T-helper 1 cell (primary cell): ENCODE results near the gene PRKCD.

Experiments used
- DNase-seq, 5 donors: peaks; one replicate each; pipeline ENCODE4 v3.0.0-alpha.2; 2012 to 2020
- total RNA-seq, 4 donors: gene quantifications; one replicate each; lab custom pipeline; 2026; lab: John Stamatoyannopoulos, UW

PRKCD gene
- 18.7 to 25.3 (median 23.7) reads per million in 4 donors for total RNA-seq

DNA sequence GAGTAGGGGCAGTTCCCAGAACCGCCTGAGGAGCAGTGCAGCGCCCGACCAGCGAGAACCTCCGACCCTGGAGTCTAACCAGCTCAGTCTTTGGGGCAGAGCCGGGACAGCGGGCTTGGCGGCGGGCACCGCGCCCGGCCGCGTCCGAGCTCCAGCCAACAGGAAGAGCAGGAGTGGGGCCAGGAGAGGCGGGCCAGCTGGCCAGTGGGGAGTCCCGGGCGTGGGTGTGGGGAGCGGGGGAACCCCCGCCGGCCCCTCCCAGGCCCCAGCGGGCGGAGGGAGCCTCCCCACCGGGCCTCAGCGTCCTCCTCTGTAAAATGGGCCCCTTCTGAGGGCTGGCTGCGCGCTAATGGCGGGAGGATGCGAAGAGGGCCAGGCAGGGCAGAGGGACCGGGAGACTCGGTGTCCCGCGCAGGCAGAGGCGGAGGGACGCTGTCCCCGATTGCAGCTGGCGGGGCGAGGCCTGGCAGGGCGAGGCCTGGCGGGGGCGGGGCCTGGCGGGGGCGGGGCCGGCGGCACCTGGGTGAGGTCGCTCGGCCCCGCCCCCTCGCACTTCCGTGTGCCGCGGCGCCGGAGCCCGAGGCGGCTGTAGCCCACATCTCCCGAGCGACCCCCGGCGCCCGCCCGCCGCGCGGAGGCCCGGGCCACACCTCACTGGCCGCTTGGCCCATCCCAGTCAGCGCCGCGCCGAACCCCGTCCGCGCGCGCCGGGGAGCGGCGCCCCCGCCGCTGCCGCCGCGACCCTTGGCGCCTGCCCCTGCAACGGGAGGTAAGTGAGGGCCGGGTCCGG, at the start of gene PRKCD:
TSS of gene PRKCD (plus strand) at position 550 of the 790 bp plus-strand sequence. CDS start 17,214 bp downstream, outside the sequence.
- DNase-seq, result peak; percentile 71 to 85 (median 80)

DNA sequence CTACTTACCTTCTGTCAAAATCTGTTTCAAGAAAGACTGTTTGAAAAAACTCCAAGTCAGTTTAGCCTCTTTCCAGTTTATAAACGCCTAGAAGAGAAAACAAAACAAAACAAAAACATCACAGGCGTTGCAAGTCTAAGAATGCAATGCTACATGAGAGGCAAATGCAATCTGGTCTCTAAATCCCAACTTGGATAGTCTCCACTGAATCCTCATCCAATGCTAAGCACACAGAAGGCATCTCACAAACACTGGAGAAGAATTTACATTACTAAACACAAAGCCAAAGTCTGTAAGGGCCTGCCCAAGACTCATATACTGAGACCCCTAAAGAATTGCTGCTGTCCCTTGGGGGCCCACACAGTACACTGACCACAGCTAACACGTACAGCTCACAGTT, 49.2 kb upstream of the PRKCD start:
- no peak for DNase-seq

DNA sequence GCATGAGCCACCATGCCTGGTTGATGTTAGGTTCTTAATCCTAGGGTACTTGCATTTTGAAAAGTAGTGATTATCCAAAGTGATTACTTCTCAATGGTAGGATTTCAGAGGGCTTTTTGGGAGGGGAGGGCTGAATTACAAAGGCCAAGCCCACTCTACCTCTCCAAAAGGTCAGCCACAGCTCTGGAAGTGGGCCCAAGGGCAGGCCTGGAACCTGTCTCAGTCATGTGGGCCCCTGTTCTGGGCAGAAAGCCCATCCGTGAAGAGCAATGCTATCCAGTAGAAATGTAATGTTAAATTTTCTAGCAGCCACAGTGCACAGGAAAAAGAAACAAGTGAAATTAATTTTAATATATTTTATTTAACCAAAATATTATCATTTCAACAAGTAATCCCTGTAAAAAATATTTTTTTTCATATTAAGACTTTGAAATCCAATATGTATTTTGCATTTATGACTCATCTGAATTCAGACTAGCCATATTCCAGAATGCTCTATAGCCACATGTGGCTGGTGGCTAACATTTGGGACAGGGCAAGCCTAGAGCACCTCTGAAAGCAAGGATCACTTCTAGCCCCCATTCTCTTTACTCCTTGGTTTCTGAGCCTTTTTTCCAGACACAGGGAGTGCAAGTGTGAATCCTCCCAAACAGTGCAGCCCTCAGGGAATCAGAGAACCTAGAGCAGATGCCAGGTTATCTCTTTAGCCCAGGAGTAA, 47.6 kb upstream of the PRKCD start:
- DNase-seq, result no peak

DNA sequence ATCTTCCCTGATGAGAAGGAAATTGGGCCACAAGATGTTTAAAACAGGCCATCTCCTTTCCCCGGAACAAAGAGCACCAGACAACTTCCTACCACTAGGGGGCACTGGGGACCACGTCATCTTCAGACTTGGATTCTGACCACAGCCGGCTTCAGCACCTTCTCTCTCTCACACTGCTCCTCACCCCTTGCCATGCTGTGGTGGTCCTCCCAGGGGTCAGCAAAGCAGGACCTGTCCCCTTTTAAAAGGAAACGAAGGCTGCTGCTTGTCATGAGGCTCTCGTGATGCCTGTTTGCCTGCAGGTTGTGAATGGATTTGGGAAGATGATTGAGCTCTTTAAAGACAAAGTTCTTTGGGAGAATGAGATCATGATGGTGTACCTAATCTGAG, 47.0 kb upstream of the PRKCD start:
- DNase-seq, result peak; percentile 50 to 82 (median 71)

DNA sequence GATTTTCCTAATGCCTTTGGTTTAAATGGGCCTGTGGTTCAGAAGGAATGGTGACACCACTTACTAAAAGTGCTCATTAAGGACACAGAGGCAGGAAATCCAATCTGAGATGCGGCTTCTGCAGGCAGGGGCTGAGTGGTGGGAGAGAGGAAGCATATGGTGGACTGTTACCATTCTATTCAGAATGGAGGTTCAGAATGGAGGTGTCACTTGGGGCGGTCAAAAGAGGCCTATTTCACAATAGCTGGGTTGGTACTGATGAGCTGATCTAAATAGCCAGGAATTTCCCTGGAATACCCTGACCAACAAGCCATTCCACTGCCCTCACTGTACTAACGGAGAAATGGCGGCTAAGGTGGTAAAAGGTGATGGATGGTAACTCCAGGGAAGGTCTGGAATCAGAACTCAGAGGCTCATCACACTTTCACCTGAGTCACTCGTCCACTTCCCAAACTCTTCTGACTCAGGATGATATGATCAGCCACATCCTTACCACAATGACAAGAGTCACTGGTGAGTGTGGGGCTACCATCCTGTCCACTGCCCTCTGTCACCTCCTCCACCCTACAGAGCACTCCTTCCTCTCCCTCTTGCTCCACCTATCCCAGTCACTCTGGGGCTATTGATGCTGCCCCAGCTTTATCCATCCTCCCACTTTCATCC, 46.5 kb upstream of the PRKCD start:
- peak in 1 of 5 donors; percentile 26 for DNase-seq

DNA sequence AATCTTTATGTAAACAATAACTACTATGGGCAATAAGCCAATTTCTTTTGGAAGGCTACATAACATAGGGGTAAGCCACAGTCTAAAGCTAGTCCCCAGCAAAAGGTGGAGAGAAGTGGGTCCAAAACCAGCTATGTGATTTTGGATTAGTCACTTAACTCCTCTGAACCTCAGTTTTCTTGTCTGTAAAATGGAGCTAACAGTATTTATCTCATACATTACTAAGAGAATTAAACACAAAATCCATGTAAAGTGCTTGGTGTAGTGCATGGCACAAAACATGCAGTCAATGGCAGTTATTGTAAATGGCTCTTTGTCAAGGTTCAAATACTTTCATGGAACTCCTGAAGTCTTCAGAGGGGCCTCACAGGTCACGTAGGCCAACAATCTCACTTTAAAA, 44.1 kb upstream of the PRKCD start:
- no peak for DNase-seq

DNA sequence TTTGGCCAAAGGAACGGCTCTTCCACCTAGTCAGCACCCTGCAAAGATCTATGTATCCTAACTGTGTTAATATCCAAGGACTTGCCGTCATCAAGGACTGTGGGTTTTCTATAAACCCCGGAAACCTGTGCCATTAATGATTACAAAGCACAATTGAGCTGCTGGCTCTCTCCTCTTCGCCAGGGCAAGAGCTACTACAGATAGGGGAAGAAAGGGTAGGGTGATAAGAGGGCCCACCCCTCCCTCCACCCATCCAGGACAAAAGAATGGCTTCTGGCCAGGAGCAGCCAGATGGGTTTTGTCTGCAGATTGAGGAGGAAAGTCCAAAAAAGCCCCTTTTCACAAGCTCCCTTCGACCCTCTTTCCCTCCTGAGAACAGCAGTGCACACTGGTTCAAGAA, 40.7 kb upstream of the PRKCD start:
- DNase-seq, result no peak

DNA sequence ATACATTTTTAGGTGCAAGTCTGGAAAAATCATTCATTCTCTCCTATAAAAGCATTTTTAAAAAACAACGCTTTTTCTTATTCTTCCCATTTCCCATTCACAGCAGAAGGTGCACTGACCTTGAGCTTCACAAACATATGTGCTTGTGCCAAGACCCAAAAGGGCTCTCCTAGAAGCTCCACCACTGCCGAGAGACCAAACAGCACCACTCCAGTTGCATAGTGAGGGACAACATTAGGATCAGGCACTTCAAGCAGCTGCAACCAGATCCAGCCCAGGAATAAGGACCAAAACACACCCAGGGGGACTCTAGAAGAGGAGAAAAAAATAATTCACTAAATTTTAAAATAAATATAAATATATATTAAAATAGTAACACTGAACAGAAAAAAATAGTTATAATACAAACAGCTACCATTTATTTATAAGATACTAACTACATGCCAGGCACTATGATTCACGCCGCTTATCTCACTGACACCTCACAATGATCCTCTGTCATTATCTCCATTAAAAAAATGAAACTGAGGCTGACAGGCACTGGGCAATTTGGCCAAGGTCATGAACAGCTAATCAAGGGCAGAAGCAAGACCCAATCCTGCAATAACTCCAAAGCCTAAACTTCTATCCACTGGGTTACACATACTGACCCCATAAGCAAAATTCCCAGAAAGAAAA, 38.6 kb upstream of the PRKCD start:
- no peak for DNase-seq

DNA sequence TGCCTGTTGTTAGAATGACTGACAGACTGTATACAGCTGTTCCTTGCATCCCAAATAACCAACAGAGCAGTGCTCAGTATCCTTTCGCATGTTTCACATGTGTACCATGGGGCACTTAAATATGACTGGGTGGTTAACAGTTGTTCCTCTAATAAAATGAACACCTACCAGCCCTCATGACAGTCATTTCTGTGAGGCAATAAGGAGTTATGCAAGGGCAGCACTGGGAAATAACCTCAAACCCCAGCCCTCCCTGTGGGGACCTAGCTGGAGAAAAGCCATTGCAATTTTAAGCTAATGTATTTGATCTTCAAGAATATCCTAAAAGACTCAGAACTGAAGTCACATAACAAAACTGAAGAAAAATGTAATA, 38.1 kb upstream of the PRKCD start:
- no peak for DNase-seq

DNA sequence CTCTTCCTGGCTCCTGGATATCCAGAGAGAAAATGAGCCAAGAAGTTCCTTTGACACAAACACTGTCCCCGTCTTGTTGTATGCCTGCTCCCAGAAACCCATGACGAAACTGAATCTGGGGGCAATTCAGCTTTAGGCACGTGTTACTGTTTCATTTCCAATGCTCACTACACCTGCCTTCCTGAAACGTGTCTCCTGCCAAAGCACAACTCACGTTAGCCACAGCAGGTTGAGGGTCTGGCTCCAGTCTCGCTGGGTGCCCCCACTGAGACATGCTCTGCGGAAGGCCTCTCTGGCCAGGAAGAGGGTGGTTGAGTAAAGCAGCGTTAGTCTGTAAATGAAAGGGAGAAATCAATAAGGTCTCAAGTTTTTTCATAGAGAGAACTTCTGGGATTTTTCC, 37.5 kb upstream of the PRKCD start:
- no peak for DNase-seq

DNA sequence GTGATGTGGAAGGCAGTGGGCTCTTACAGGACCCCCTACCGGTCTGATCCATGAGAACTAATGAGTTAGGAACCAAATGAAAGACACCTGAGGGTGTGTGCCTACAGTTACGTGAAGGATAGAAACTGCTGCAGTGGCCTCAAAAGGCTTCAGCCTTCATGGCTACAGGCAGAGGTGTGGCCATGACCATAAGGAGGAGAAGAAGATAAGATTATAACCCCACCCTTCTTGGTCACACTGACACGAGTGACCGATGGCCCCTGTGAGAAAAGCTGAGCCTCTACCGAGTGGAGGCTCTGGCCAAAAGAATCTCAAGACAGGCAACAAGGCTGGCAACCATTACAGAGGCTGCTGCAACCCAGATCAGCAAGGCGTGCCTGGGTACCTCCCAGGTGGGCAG, 37.1 kb upstream of the PRKCD start:
- DNase-seq, result no peak

DNA sequence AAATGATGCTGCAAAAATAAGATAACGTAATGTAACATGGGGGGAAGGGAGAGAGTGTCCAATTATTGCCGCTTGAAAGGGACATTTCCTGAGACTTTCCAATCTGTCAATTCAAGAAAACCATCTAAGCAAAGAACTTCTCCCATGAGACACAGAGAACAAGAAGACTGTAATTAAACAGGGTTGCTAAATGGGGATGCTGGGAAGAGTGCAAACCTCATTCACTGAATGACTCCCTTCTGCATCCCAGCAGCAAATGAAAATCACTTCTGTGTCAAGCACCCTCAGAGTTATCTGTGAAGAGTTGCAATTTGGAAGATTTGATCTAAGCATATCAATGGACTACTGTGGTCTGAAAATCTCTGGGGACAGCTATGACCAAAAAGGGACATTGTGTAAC, 34.4 kb upstream of the PRKCD start:
- DNase-seq, result no peak

DNA sequence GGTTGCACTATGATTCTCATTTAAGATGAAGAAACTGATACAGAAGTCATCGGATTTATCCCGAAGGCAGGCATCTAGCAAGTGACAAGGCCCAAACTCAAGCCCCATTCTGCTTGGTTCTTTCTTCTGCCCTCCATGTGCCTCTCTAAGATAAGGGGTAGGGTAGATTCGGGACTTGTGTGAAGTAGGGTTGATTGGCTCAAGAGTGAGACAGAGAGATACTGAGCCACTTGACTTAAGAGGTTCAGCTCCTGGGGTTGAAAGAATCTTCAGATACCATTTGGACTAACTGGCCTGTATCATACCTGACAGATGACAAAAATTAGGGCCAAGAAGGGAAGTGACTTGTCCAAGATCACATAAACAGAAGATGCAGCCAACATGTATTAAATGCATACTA, 31.7 kb upstream of the PRKCD start:
- no peak for DNase-seq

DNA sequence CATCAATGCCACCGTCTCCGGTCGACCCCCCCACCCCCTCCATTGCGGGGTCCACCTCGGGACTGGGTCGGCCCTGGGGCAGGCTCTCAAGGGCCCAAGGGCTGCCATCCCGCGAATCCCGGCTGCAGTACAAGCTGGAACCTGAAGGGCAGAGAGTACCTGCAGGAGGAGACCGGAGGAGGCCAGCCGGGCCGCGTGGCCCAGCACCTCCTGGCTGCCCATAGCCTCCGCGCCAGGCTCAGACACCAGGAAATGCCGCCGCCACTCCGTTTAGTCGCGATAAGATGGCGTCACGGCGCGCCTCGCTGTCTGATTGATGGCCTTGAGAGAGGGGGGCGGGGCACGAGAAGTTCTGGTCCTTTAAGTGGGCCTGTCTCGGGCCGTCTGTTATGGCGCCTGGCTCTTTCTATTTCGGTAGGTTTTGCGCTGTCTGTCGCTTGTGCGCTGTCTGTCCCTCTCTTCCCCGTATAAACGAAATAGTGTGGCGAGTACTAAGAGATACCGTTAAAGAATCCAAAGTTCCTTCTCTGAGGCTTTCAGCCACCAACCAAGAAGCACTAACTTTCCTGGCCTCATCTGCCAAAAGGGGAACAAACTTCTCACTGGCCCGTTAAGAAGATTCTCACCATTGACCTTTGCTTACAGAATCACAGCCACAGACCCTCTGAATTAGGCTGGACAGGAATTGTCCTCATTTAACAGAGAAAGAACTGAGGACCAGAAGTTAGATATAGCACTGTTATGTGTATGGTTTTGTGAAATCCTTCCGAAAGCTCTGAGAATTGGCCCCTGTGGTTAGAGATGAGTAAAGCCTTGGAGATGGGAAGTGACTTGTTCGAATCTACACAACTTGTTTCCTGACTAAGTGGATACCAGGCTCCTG, 30.6 kb upstream of the PRKCD start, which contains the start of gene RFT1:
TSS of gene RFT1 (minus strand) at position 257 of the 883 bp plus-strand sequence. CDS start at position 222, 35 bp downstream.
- DNase-seq, result peak; percentile 95 to 98 (median 96)

DNA sequence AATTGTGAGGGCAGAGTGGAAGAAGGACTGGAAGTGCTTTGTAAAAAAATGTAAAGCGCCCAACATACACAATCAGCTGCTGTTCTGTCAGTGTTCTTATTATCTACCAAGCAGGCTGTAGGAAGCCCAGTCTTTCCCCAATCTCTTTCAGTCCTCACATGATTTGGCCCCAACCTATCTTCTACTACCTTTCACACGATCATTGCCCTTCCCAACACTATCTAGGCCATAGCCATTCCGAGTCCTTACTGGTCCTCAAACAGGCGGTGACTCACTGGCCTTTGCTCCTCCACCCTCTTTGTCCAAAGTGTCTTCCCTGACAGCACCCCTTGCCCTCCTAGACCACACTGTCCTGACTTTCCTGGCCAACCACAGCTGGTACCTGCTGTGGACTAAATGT, 29.9 kb upstream of the PRKCD start:
- no peak for DNase-seq

DNA sequence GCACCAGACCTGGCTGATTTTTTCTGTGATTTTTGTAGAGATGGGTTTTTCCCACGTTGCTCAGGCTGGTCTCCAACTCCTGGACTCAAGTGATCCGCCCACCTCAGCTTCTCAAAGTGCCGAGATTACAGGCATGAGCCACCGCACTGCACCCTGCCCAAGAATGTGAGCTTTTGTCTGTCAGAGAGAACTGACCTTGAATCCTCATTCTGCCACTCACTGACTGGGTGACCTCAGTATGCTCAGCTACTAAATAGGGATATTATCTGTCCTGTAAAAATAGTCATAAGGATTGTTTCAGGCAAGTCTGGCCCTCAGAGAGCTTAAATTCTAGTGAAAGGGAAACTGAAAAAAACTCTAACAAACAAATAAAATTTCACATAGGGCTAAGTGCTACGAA, 28.7 kb upstream of the PRKCD start:
- DNase-seq, result no peak

DNA sequence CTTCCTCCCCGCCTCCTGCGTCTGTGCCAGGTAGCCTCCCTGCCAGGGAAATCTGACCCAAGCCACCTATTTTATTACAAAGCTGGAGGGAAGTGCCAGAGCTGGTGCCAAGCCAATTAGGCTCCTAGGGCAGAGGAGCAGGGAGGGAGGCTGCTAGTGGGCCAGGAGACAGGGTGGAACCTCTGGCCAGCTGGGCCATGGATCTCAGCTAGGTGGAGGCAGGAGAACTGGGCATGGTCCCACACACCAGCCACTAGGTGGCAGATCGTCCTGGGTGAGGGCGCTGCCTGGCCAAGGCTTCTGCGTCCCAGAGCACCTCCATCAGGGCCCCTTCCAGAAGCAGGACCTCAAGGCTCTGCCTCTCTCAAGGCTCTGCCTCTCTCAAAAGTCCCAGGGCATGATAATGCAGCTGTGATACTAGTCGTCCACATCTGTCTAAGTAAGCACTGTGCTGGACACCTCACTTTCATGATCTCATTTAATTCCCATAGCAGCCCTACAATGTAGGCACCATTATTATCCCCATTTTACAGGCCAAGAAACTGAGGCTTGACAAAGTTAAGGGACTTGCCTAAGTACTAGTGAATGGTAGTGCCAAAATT, 26.3 kb upstream of the PRKCD start:
- DNase-seq, result peak; percentile 24 to 65 (median 35)

DNA sequence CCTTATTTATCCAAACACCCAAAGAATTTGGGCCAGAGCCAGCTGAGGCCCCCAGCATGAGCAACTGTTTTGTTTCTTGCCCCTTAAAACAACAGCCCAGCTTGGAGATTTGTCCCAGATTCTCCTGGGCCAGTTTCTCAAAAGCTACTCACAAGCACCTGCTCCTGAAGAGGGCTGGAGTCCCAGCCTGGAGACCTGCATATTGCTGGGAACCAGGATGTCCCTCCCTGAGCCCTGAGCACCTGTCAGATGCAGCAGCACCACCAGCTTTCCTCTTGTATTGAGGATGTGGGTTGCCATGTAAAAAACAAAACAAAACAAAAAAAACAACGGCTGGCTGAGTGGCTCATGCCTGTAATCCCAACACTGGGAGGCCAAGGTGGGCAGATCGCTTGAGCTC, 23.8 kb upstream of the PRKCD start:
- DNase-seq, result no peak

DNA sequence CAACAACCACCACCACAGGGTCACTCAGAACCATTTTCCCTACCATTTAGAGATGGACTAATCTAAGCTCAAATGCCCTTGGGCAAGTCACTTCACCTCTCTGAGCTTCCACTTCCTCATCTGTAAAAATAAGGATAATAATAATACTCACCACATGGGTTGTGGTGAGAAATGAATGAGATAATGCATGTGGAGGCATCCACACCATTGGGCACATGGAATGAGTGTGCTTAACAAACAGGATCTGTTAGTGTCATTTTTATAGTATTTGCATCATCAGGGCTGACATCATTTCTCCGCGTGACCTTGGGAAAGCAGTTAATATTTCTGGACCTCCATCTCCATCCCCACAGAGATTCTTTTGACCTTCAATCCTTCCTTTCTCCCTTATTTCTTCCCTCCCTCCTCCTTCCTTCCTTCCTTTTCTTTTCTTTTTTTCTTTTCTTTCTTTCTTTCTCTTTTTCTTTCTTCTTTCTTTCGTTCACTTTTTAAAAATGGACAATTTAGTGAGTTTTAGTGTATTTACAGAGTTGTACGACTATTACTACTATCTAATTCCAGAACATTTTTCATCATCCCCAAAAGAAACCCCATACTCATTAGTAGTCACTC, 23.1 kb upstream of the PRKCD start:
- no peak for DNase-seq

DNA sequence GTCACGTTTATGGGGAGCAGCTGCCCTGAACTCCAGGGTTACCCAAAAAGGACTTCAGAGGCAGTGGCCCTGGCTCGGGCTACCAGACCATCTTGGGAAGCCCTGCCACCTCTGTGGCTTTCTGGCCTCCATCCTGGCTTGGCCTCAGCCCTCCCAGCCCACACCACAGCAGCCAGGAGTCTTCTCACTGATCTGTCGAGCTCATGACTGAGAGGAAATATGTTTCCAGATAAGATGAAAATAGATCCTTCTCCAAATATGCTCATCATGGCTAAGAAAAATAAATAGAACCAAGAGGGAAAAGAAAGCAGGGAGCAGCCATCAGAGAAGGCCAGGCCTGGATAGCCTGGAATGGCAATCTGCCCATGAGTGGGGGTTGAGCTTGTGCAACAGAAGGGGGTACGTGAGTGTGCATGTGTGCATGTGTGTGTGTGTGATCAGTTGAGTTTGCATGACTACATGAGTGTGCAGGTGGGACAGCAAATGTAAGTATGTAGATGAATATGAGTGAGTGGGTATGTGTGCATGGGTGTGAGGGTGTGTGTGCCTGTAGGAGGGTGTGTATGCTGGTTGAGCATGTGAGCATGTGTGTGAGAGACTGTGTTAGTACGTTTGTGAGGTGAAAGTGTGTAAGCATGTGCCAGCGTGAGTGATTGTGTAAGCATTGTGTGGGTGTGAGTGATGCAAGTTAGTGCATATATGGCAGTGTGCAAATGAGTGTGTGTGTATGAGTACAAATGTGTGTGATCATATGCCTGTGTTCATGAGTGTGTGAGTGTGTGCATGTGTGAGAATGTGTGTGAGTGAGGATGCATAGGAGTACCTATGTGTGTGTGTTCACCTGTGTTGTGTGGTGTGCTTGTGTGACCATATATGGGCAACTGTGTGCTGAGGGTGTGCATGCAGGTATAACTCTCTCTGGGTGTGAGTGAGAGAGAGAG, 20.8 kb upstream of the PRKCD start:
- DNase-seq, result no peak
